Measurements from ENCODE around the gene ADTRP. TPM values are rescaled to one million over a fixed set of nuclear protein-coding genes. Genes with fewer than 3 reads are reported as not detected.
A peak's percentile ranks its signal among the peaks of the same experiment; 100 is the strongest.

The ADTRP gene
- total and polyA plus RNA-seq, 4 donors = 0.82 to 7.4 (median 1.2) TPM

- H3K36me3 ChIP-seq (ENCODE audit: control insufficient read depth in 1 of 2, insufficient read depth in 2 of 2, low read length in 1 of 2) = no peaks in the 10 kb centered on the region
- ATAC-seq (ENCODE audit: low FRiP score) = no peak
- DNase-seq = no peak
- no peaks in the 10 kb centered on the region for H3K9me3 ChIP-seq (ENCODE audit: control insufficient read depth, low read length)
- peaks cover 10 to 15% of the 10 kb centered on the region in 2 donors for H3K4me1 ChIP-seq (ENCODE audit: control insufficient read depth in 1 of 2, insufficient read depth in 2 of 2, low read length in 2 of 2)
- no peak overlapping the region for H3K27ac ChIP-seq (ENCODE audit: low read depth in 1 of 2, low read length in 2 of 2)
- H3K4me3 ChIP-seq (ENCODE audit: low read length in 2 of 2) = no peak overlapping the region
- no peaks in the 10 kb centered on the region for H3K27me3 ChIP-seq (ENCODE audit: control insufficient read depth in 1 of 2, insufficient read depth in 2 of 2, low read length in 1 of 2)
- WGBS, 2 donors = 88 to 89% methylated on average over 2 of the region's 2 CpGs
- intact Hi-C loops (cut with DNase I) = loop anchor here in 1 of 2 donors (2.0 to 5.0 kb wide), 2 partner anchors 35 to 243 kb away; no protein-coding TSS in a partner anchor
Measured at GRCh38 chr6:11767458-11767857, 11.1 kb downstream of the ADTRP start.

- peaks cover 10 to 16% of the 10 kb centered on the region in 2 donors for H3K4me1 ChIP-seq (ENCODE audit: control insufficient read depth in 1 of 2, insufficient read depth in 2 of 2, low read length in 2 of 2)
Measured at GRCh38 chr6:11766589-11767450, 11.8 kb downstream of the ADTRP start.

DNA sequence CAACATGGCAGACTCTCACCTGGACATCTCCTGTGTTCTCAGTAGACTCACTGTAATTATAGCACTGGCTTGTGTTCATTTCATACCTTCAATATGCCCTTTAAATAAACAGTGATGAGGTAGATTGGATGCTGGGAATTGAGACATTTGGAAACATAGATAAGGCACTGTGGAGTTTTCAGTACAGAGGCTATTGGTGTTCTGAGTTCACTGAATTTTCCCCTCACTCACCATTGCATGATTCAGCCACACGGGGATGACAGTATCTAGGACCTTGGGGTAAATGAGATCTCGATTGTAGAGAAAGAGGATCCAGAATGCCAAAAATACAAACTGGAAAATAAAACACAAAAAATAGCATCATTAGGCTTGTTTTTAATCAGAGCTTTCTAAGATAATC is 12.6 kb downstream of the ADTRP start:
- intact Hi-C loops (cut with DNase I) = loop anchor here in 1 of 2 donors (2.0 to 5.0 kb wide), 2 partner anchors 34 to 245 kb away; no protein-coding TSS in a partner anchor
- 27 to 29% methylated on average over 2 of the region's 2 CpGs for WGBS, 2 donors
- ATAC-seq (ENCODE audit: low FRiP score) (no peak), DNase-seq (no peak)
- peaks cover 10 to 16% of the 10 kb centered on the region in 2 donors for H3K4me1 ChIP-seq (ENCODE audit: control insufficient read depth in 1 of 2, insufficient read depth in 2 of 2, low read length in 2 of 2)
- H3K27ac ChIP-seq (ENCODE audit: low read depth in 1 of 2, low read length in 2 of 2) = peak overlapping the region; percentile 68 to 81
- H3K27me3 ChIP-seq (ENCODE audit: control insufficient read depth in 1 of 2, insufficient read depth in 2 of 2, low read length in 1 of 2) = no peaks in the 10 kb centered on the region
- H3K4me3 ChIP-seq (ENCODE audit: low read length in 2 of 2) = no peak overlapping the region
- no peaks in the 10 kb centered on the region for H3K36me3 ChIP-seq (ENCODE audit: control insufficient read depth in 1 of 2, insufficient read depth in 2 of 2, low read length in 1 of 2)
- no peaks in the 10 kb centered on the region for H3K9me3 ChIP-seq (ENCODE audit: control insufficient read depth, low read length)

More at GRCh38 chr6:11766589-11767450, 11.8 kb downstream of the ADTRP start:
- Histone ChIP-seq H3K9me3 (ENCODE audit: control insufficient read depth, low read length) (no peaks in the 10 kb centered on the region), H3K4me3 (ENCODE audit: low read length in 2 of 2) (no peak overlapping the region), H3K27ac (ENCODE audit: low read depth in 1 of 2, low read length in 2 of 2) (peak overlapping the region in 1 of 2 donors; percentile 93), H3K36me3 (ENCODE audit: control insufficient read depth in 1 of 2, insufficient read depth in 2 of 2, low read length in 1 of 2) (no peaks in the 10 kb centered on the region), H3K27me3 (ENCODE audit: control insufficient read depth in 1 of 2, insufficient read depth in 2 of 2, low read length in 1 of 2) (no peaks in the 10 kb centered on the region)
- intact Hi-C loops (cut with DNase I) = loop anchor here in 1 of 2 donors (2.0 to 5.0 kb wide), 2 partner anchors 35 to 244 kb away; no protein-coding TSS in a partner anchor
- no peak for DNase-seq
- WGBS, 2 donors = 29 to 34% methylated on average over 8 of the region's 8 CpGs
- ATAC-seq (ENCODE audit: low FRiP score) = peak; percentile 63

DNA sequence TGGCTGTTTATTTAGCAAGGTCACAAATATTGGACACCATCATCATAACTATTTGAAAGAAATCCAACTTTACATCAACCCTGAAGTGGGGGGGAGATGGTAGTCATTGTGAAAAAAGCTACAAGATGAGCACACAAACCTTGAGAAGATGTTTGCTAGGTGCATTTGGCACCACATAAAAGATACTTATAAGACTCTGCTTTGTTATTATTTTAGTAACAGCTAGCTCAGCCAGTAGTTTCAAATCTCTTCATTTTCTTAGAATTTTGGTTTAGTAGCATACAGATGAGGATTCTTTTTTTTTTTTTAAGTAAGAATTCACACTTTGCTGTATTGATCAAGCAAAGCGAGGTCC is 14.4 kb downstream of the ADTRP start:
- WGBS, 2 donors = 99 to 100% methylated on average over 1 of the region's 1 CpG
- H3K4me3 ChIP-seq (ENCODE audit: low read length in 2 of 2) = no peak overlapping the region
- no peak for DNase-seq
- H3K27me3 ChIP-seq (ENCODE audit: control insufficient read depth in 1 of 2, insufficient read depth in 2 of 2, low read length in 1 of 2) = no peaks in the 10 kb centered on the region
- peaks cover 10 to 16% of the 10 kb centered on the region in 2 donors for H3K4me1 ChIP-seq (ENCODE audit: control insufficient read depth in 1 of 2, insufficient read depth in 2 of 2, low read length in 2 of 2)
- intact Hi-C loops (cut with DNase I) = no loop called here
- no peak for ATAC-seq (ENCODE audit: low FRiP score)
- peak overlapping the region; percentile 95 to 98 for H3K27ac ChIP-seq (ENCODE audit: low read depth in 1 of 2, low read length in 2 of 2)
- no peaks in the 10 kb centered on the region for H3K9me3 ChIP-seq (ENCODE audit: control insufficient read depth, low read length)
- no peaks in the 10 kb centered on the region for H3K36me3 ChIP-seq (ENCODE audit: control insufficient read depth in 1 of 2, insufficient read depth in 2 of 2, low read length in 1 of 2)

GRCh38 chr6:11763460-11764249 is 14.9 kb downstream of the ADTRP start:
- Histone ChIP-seq H3K27ac (ENCODE audit: low read depth in 1 of 2, low read length in 2 of 2) (peak overlapping the region; percentile 95 to 98), H3K27me3 (ENCODE audit: control insufficient read depth in 1 of 2, insufficient read depth in 2 of 2, low read length in 1 of 2) (no peaks in the 10 kb centered on the region), H3K4me1 (ENCODE audit: control insufficient read depth in 1 of 2, insufficient read depth in 2 of 2, low read length in 2 of 2) (peaks cover 10 to 16% of the 10 kb centered on the region in 2 donors), H3K36me3 (ENCODE audit: control insufficient read depth in 1 of 2, insufficient read depth in 2 of 2, low read length in 1 of 2) (no peaks in the 10 kb centered on the region), H3K4me3 (ENCODE audit: low read length in 2 of 2) (no peak overlapping the region), H3K9me3 (ENCODE audit: control insufficient read depth, low read length) (no peaks in the 10 kb centered on the region)
- intact Hi-C loops (cut with DNase I) = no loop called here
- no peak for ATAC-seq (ENCODE audit: low FRiP score)
- WGBS, 2 donors = 46 to 49% methylated on average over 4 of the region's 4 CpGs
- DNase-seq = no peak

GRCh38 chr6:11762794-11763459 is 15.7 kb downstream of the ADTRP start:
- Histone ChIP-seq H3K36me3 (ENCODE audit: control insufficient read depth in 1 of 2, insufficient read depth in 2 of 2, low read length in 1 of 2) (no peaks in the 10 kb centered on the region), H3K27me3 (ENCODE audit: control insufficient read depth in 1 of 2, insufficient read depth in 2 of 2, low read length in 1 of 2) (no peaks in the 10 kb centered on the region), H3K9me3 (ENCODE audit: control insufficient read depth, low read length) (no peaks in the 10 kb centered on the region), H3K27ac (ENCODE audit: low read depth in 1 of 2, low read length in 2 of 2) (peak overlapping the region; percentile 95 to 98), H3K4me3 (ENCODE audit: low read length in 2 of 2) (no peak overlapping the region), H3K4me1 (ENCODE audit: control insufficient read depth in 1 of 2, insufficient read depth in 2 of 2, low read length in 2 of 2) (peaks cover 10 to 16% of the 10 kb centered on the region in 2 donors)
- DNase-seq (no peak), ATAC-seq (ENCODE audit: low FRiP score) (peak; percentile 43)
- intact Hi-C loops (cut with DNase I) = no loop called here
- WGBS, 2 donors = 8 to 15% methylated on average over 4 of the region's 4 CpGs

- intact Hi-C loops (cut with DNase I) = no loop called here
Measured at GRCh38 chr6:11761744-11762620, 16.6 kb downstream of the ADTRP start.

More at GRCh38 chr6:11761744-11762620, 16.6 kb downstream of the ADTRP start:
- 52 to 55% methylated on average over 4 of the region's 4 CpGs for WGBS, 2 donors
- no peak for ATAC-seq (ENCODE audit: low FRiP score)
- H3K4me1 ChIP-seq (ENCODE audit: control insufficient read depth in 1 of 2, insufficient read depth in 2 of 2, low read length in 2 of 2) = peaks cover 10 to 16% of the 10 kb centered on the region in 2 donors
- DNase-seq = no peak
- peak overlapping the region; percentile 34 to 77 for H3K27ac ChIP-seq (ENCODE audit: low read depth in 1 of 2, low read length in 2 of 2)
- no peak overlapping the region for H3K4me3 ChIP-seq (ENCODE audit: low read length in 2 of 2)
- peaks cover 1% of the 10 kb centered on the region for H3K9me3 ChIP-seq (ENCODE audit: control insufficient read depth, low read length)
- no peaks in the 10 kb centered on the region for H3K27me3 ChIP-seq (ENCODE audit: control insufficient read depth in 1 of 2, insufficient read depth in 2 of 2, low read length in 1 of 2)
- H3K36me3 ChIP-seq (ENCODE audit: control insufficient read depth in 1 of 2, insufficient read depth in 2 of 2, low read length in 1 of 2) = no peaks in the 10 kb centered on the region
